SHP77 treated with DMSO at 0.1 percent for 48 hours (cell line): Measurements from ENCODE around the gene SLC30A5.

Source experiments
- DNase-seq: peaks from one replicate; lab custom pipeline; 2025; lab: John Stamatoyannopoulos, UW

The SLC30A5 gene

GRCh38 chr5:69167493-69167855 is 73.7 kb downstream of the SLC30A5 start:
- no peak for DNase-seq

GRCh38 chr5:69167929-69168328 is 74.1 kb downstream of the SLC30A5 start:
- DNase-seq = no peak

GRCh38 chr5:69170495-69170894 is 76.7 kb downstream of the SLC30A5 start:
- DNase-seq = no peak

- no peak for DNase-seq
These were observed 77.2 kb downstream of the SLC30A5 start for GRCh38 chr5:69170969-69171368.
